ENCODE data around the gene LMOD1.

DNA sequence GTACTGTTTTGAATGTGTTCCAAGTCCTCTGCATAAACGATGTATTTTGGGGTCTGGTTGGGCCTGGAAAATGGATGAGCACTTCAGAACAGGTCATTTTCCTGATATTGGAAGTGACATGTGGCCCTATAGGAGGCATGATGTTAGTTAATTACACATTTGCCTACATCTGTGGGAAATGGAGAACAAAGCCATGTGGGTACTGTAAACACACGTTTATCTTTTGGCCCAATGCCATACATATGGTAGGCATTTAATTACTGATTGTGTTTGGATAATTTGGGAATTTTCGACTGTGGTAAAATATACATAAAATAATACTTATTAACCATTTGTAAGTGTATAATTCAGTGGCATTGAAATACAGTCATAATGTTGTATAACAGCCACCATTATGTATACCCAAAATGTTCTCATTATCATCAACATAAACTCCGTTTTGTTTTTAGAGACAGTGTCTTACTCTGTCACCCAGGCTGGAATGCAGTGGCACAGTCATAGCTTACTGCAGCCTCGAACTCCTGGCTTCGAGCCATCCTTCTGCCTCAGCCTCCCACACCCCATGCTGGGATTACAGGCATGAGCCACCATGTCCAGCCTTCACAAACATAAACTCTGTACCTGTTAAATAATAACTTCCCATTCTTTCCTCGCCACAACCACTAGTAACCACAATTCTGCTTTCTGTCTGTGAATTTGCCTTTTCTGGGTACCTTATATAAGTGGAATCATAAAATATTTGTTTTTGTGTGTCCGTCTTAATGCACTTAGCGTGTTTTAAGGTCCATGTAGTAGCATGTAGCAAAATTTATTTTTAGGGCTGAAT lies 24.2 kb upstream of the LMOD1 start:
- TF ChIP-seq, protein P1, sequence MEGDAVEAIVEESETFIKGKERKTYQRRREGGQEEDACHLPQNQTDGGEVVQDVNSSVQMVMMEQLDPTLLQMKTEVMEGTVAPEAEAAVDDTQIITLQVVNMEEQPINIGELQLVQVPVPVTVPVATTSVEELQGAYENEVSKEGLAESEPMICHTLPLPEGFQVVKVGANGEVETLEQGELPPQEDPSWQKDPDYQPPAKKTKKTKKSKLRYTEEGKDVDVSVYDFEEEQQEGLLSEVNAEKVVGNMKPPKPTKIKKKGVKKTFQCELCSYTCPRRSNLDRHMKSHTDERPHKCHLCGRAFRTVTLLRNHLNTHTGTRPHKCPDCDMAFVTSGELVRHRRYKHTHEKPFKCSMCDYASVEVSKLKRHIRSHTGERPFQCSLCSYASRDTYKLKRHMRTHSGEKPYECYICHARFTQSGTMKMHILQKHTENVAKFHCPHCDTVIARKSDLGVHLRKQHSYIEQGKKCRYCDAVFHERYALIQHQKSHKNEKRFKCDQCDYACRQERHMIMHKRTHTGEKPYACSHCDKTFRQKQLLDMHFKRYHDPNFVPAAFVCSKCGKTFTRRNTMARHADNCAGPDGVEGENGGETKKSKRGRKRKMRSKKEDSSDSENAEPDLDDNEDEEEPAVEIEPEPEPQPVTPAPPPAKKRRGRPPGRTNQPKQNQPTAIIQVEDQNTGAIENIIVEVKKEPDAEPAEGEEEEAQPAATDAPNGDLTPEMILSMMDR (IDR thresholded peaks at IDR 0.05; ENCODE audit: extremely low read depth in 1 of 2, insufficient read depth in 1 of 2, low read depth in 1 of 2, low read length in 2 of 2) = no peak
- no peak for TF ChIP-seq MYC (IDR thresholded peaks at IDR 0.05; ENCODE audit: low read depth, low read length)
- no peak for TF ChIP-seq POLR2A (IDR thresholded peaks at IDR 0.05; ENCODE audit: low read depth, low read length)
- no peak for TF ChIP-seq EZH2 (IDR thresholded peaks at IDR 0.05; ENCODE audit: borderline replicate concordance, low read depth, low read length, severe bottlenecking)
- TF ChIP-seq, protein P2, sequence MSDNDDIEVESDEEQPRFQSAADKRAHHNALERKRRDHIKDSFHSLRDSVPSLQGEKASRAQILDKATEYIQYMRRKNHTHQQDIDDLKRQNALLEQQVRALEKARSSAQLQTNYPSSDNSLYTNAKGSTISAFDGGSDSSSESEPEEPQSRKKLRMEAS (IDR thresholded peaks at IDR 0.05; ENCODE audit: insufficient read depth, insufficient read length) = no peak
- no peak for TF ChIP-seq POLR2AphosphoS5 (IDR thresholded peaks at IDR 0.05; ENCODE audit: insufficient read depth, low read depth, low read length)
- no peak for TF ChIP-seq GATA2 (IDR thresholded peaks at IDR 0.05; ENCODE audit: insufficient read depth, insufficient read length, low read depth, low read length)
- TF ChIP-seq FOS (IDR thresholded peaks at IDR 0.05; ENCODE audit: borderline replicate concordance, insufficient read depth, low read length) = no peak

All from endothelial cell of umbilical vein (primary cell).